Loucy (cell line): ENCODE measurements around the gene BASP1.

Experiments used
- H2AFZ ChIP-seq: fragments of 200-600 bp; sonication (generic); 2 replicates; pipeline ENCODE4 v1.6.0; 2016; ENCODE audit warnings: antibody characterized with exemption, mild to moderate bottlenecking, low read length, moderate library complexity
- H3F3A ChIP-seq: fragments of 200-600 bp; 2 replicates; pipeline ENCODE4 v1.6.0; 2016; ENCODE audit warnings: antibody characterized with exemption, low read depth, mild to moderate bottlenecking
- H3K27me3 ChIP-seq: fragments of 200-600 bp; sonication (generic); 2 replicates; pipeline ENCODE4 v1.6.1; 2014; ENCODE audit warnings: low read length, mild to moderate bottlenecking; ENCODE audit not compliant: insufficient read depth, poor library complexity, severe bottlenecking
- H3K36me3 ChIP-seq: fragments of 200-600 bp; sonication (generic); 2 replicates; pipeline ENCODE4 v1.6.1; 2016; ENCODE audit warnings: low read length; ENCODE audit not compliant: insufficient read depth
- H3K4me1 ChIP-seq: fragments of 200-600 bp; sonication (generic); 2 replicates; pipeline ENCODE4 v1.5.1; 2014; ENCODE audit warnings: low read length, mild to moderate bottlenecking; ENCODE audit not compliant: insufficient read depth, poor library complexity, severe bottlenecking
- H3K4me2 ChIP-seq: fragments of 200-600 bp; sonication (generic); 2 replicates; pipeline ENCODE4 v1.6.0; 2014; ENCODE audit warnings: antibody characterized with exemption, low read length, low read depth, mild to moderate bottlenecking; ENCODE audit not compliant: poor library complexity, severe bottlenecking
- H3K4me3 ChIP-seq: fragments of 200-600 bp; sonication (generic); 2 replicates; pipeline ENCODE4 v1.5.1; 2014; ENCODE audit warnings: low read length, mild to moderate bottlenecking, mixed read lengths; ENCODE audit not compliant: poor library complexity, severe bottlenecking
- H3K79me2 ChIP-seq: fragments of 200-600 bp; sonication (generic); 2 replicates; pipeline ENCODE4 v1.6.1; 2014; ENCODE audit warnings: low read length; ENCODE audit not compliant: insufficient read depth
- H3K9ac ChIP-seq: fragments of 200-600 bp; sonication (generic); 2 replicates; pipeline ENCODE4 v1.6.0; 2014; ENCODE audit warnings: mild to moderate bottlenecking, low read depth, low read length, moderate library complexity; ENCODE audit not compliant: poor library complexity, severe bottlenecking
- H3K9me2 ChIP-seq: fragments of 200-600 bp; sonication (generic); replicated peaks from 2 replicates; pipeline ENCODE4 v1.6.1; 2016; ENCODE audit warnings: low read depth, low read length, mixed read lengths
- H3K9me3 ChIP-seq: fragments of 200-600 bp; sonication (generic); 2 replicates; pipeline ENCODE4 v1.6.1; 2014; ENCODE audit warnings: mild to moderate bottlenecking, antibody characterized with exemption, low read length, low read depth; ENCODE audit not compliant: insufficient read depth
- H4K20me1 ChIP-seq: fragments of 200-600 bp; sonication (generic); 2 replicates; pipeline ENCODE4 v1.6.0; 2014; ENCODE audit warnings: antibody characterized with exemption, low read length, mild to moderate bottlenecking; ENCODE audit not compliant: insufficient read depth, poor library complexity, severe bottlenecking
- CTCF ChIP-seq: fragments of 200-600 bp; sonication (generic); conservative IDR thresholded peaks from 2 replicates; pipeline ENCODE4 v1.5.1; 2014; ENCODE audit warnings: mild to moderate bottlenecking, antibody characterized with exemption, low read length
- EZH2phosphoT487 ChIP-seq: fragments of 200-600 bp; IDR thresholded peaks from 2 replicates; pipeline ENCODE4 v1.6.1; 2018; ENCODE audit warnings: antibody characterized with exemption, mild to moderate bottlenecking, moderate library complexity, borderline replicate concordance

Gene BASP1

GRCh38 chr5:17312358-17312757 lies 94.9 kb downstream of the BASP1 start:
- H3K4me2 ChIP-seq: no peak overlapping the region

GRCh38 chr5:17314907-17315471 lies 97.6 kb downstream of the BASP1 start:
- H3K27me3 ChIP-seq: no peaks in the 10 kb centered on the region
- no peak overlapping the region for H3K9ac ChIP-seq
- no peak overlapping the region for H2AFZ ChIP-seq
- no peak overlapping the region for H3K4me3 ChIP-seq
- H3K79me2 ChIP-seq: no peaks in the 10 kb centered on the region
- H3K36me3 ChIP-seq: no peaks in the 10 kb centered on the region
- H4K20me1 ChIP-seq: no peaks in the 10 kb centered on the region
- no peaks in the 10 kb centered on the region for H3F3A ChIP-seq
- no peaks in the 10 kb centered on the region for H3K4me1 ChIP-seq
- H3K4me2 ChIP-seq: no peak overlapping the region
- TF ChIP-seq EZH2phosphoT487: no peak
- TF ChIP-seq CTCF: no peak
- no peaks in the 10 kb centered on the region; the same call in 1 of the 2 replicates for H3K9me3 ChIP-seq
- H3K9me2 ChIP-seq: no peaks in the 10 kb centered on the region

More at GRCh38 chr5:17312358-17312757, 94.9 kb downstream of the BASP1 start:
- no peak for TF ChIP-seq EZH2phosphoT487
- no peak for TF ChIP-seq CTCF
- no peaks in the 10 kb centered on the region for H3K4me1 ChIP-seq
- H2AFZ ChIP-seq: no peak overlapping the region
- no peaks in the 10 kb centered on the region for H3K36me3 ChIP-seq
- no peaks in the 10 kb centered on the region for H3K9me2 ChIP-seq
- no peaks in the 10 kb centered on the region for H3K27me3 ChIP-seq
- H3F3A ChIP-seq: no peaks in the 10 kb centered on the region
- H4K20me1 ChIP-seq: no peaks in the 10 kb centered on the region
- no peak overlapping the region for H3K9ac ChIP-seq
- H3K9me3 ChIP-seq: no peaks in the 10 kb centered on the region
- H3K79me2 ChIP-seq: no peaks in the 10 kb centered on the region
- H3K4me3 ChIP-seq: no peak overlapping the region

GRCh38 chr5:17315710-17316221 lies 98.3 kb downstream of the BASP1 start:
- Histone ChIP-seq H3K9ac (no peak overlapping the region), H3K9me3 (no peaks in the 10 kb centered on the region; the same call in 1 of the 2 replicates)

More at GRCh38 chr5:17315710-17316221, 98.3 kb downstream of the BASP1 start:
- Histone ChIP-seq H3K9me2 (no peaks in the 10 kb centered on the region), H3K4me1 (no peaks in the 10 kb centered on the region), H4K20me1 (no peaks in the 10 kb centered on the region), H2AFZ (no peak overlapping the region), H3K79me2 (no peaks in the 10 kb centered on the region), H3F3A (no peaks in the 10 kb centered on the region), H3K36me3 (no peaks in the 10 kb centered on the region), H3K27me3 (no peaks in the 10 kb centered on the region), H3K4me2 (no peak overlapping the region), H3K4me3 (no peak overlapping the region)
- no peak for TF ChIP-seq EZH2phosphoT487
- TF ChIP-seq CTCF: no peak
